Stimulated activated CD4-positive, alpha-beta T cell treated with anti-CD3 and anti-CD28 coated beads, Interleukin-2, amount 100 ng/mL, for 48 hours (primary cell): ENCODE measurements around the gene PLVAP.

Experiments used
- DNase-seq, 2 donors: peaks; one replicate each; pipeline ENCODE4 v3.0.0-alpha.2; 2020

Gene PLVAP

GRCh38 chr19:17319473-17320238 is 57.5 kb downstream of the PLVAP start:
- no peak for DNase-seq

- no peak for DNase-seq
Measured at GRCh38 chr19:17318966-17319365, 58.2 kb downstream of the PLVAP start.

GRCh38 chr19:17314007-17314593 is 63.0 kb downstream of the PLVAP start:
- DNase-seq, result no peak

GRCh38 chr19:17312189-17313113 is 64.7 kb downstream of the PLVAP start:
- DNase-seq, result no peak

GRCh38 chr19:17311455-17312188 is 65.5 kb downstream of the PLVAP start:
- no peak for DNase-seq

GRCh38 chr19:17309965-17310461 is 67.1 kb downstream of the PLVAP start:
- DNase-seq, result no peak

GRCh38 chr19:17309198-17309964 is 67.8 kb downstream of the PLVAP start, which contains the start of gene DDA1:
DDA1 (plus strand) TSS chr19:17309563; CDS start chr19:17309655, 92 bp downstream.
- peak; percentile 96 to 98 for DNase-seq

GRCh38 chr19:17307876-17308377 is 69.2 kb downstream of the PLVAP start:
- DNase-seq, result no peak

- no peak for DNase-seq
Measured at GRCh38 chr19:17306285-17306714, 70.8 kb downstream of the PLVAP start.

GRCh38 chr19:17305517-17306284 is 71.4 kb downstream of the PLVAP start, which contains the start of gene MRPL34:
MRPL34 (plus strand) TSS chr19:17305872; CDS start chr19:17305893, 21 bp downstream.
- DNase-seq, result peak; percentile 91 to 92

GRCh38 chr19:17305216-17305516 is 72.0 kb downstream of the PLVAP start:
- no peak for DNase-seq

GRCh38 chr19:17304386-17305215 is 72.5 kb downstream of the PLVAP start:
- no peak for DNase-seq

- DNase-seq, result no peak
Measured at GRCh38 chr19:17303940-17304267, 73.2 kb downstream of the PLVAP start.

GRCh38 chr19:17303167-17303939 is 73.8 kb downstream of the PLVAP start, which contains the start of gene ABHD8:
ABHD8 (minus strand) TSS chr19:17303425; CDS start chr19:17301616, 1,809 bp downstream.
- DNase-seq, result peak; percentile 91 to 93

- DNase-seq, result no peak
Measured at GRCh38 chr19:17302391-17303166, 74.6 kb downstream of the PLVAP start.
